SHP77 treated with DMSO at 0.1 percent for 48 hours (cell line): ENCODE measurements around the gene TULP4.

Experiments
- DNase-seq: peaks from one replicate; lab custom pipeline; 2025; lab: John Stamatoyannopoulos, UW

The TULP4 gene

DNA sequence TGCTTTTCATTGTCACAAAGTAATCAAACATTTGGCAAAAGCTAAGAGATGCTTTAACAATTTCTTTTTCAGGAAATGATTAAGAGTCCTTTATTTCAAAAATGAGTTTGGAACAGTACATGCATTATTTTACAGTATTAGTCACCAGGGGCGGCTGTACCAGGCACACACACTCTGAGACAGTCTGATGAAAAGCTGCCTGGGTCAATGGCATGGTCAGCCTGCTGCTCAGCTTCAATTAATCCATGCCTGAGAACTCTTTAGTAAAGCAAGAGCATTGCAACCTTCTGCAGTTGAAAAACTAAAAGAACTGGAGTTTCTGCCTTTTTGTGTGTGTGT lies 105.5 kb downstream of the TULP4 start:
- no peak for DNase-seq

DNA sequence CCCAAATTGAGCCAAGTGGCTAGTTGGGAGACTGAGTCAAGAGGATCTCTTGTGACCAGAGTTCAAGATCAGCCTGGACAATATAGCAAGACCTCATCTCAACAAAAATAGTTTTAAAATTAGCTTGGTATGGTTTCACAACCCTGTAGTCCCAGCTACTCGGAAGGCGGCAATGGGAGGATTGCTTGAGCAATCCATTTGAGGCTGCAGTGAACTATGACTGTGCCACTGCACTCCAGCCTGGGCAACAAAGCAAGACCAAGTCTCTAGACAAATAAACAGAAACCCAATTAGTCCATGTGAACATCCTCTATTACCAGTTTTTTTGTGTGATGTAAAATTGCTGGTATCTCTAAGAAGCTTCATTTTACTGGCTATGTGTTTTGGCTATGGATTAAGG lies 106.2 kb downstream of the TULP4 start:
- no peak for DNase-seq

DNA sequence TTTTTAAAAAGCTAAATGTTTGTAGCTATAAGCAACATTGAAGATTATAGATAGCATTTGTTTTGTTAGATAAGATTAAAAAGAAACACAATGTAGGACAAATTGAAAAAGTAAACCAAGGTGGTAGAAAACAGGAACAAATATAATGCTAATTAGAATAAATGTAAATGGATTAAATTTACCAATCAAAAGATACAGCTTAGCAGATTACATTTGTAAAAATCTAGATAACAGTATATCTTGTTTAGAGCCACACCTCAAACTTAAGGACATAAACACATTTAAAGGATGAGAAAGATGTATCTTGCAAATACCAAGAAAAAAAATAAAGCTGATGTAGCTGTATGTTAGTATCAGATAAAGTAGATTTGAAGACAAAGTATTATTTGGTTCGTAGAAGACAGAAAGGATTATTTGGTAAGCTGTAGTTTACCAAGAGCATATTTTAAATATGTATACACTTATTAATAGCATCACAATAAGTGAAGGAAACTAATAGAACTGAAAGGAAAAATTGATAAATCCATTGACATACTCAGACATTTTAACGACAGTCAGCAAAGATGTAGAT lies 107.2 kb downstream of the TULP4 start:
- no peak for DNase-seq

DNA sequence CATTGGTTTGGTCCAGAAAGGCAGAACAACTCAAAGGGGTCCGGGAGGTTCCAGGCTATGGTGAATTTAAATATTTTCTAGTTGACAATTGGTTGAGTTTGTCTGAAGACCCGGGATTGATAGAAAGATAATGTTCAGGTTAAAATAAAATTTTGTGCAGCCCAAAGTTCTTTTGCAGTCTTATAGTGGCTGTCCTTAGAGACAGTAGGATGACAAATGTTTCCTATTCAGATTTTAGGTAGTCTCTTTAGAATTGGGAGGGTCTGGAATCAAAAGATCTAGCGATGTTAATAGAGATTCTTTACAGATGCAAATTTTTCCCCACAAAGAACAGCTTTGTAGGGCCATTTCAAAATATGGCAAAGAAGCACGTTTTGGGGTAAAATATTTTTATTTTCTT lies 109.1 kb downstream of the TULP4 start:
- DNase-seq: no peak

DNA sequence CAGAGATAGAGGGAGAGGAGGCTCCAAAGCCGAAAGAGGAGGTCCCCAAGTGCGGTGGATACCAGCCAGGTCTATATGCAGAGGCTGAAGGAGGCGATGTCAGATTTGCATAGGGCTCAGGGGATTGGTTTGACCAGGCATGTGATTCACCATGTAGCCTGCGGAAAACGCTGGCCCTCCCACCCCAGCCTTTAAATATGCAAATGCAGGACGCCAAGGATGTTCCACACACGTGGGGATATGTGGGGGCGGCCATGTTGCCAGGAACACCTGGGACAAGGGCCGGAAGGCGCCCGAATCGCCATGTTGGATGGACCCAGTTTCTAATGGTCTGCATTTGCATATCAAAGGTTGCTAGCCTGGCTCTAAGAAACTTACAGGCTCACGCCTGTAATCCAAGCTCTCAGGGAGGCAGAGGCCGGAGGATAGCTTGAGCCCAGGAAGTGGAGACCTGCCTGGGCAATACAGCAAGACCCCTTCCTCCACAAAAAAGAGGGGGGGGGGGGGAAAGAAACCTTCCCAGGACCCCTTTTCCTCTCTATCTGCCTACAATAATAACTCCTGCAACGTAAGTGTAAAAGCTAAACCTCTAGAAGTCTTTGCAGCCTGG lies 110.5 kb downstream of the TULP4 start:
- DNase-seq: no peak

DNA sequence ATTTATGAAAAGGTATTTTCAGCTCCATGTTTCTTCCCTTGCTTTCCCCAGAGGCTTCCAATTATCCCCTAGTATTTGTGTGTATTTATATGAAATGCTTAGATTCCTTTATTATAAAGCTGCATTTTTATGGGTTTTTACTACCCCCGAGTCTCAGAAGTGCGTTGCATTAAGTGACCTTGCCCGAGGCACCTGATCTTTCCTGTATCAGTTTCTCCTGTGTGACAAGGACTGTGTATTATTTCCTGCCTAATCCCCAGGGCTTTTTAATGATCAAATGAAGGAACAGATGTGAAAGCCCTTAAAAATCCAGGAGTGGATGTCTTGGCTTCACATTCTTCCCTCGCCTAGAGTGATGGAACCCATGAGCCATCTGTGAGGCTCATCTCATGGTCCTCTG lies 118.8 kb downstream of the TULP4 start:
- no peak for DNase-seq

DNA sequence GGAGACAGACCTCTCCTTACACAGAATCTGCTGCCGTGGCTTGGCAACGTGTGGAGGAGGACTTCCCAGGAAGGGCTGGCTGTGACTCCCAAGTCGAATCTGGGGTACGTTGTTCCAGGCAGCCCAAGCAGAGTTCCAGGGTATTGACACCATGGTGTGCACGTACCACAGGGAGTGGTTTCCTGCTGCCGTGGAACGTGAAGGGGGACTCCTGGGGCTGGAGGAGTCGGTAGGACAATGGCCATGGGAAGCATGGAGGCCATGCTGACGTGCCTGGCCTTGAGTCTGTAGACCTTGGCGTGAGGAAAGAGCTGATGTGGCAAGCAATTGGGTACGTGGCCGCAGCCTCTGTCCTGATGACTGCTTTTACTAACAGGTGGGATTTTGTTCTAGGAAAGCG lies 119.3 kb downstream of the TULP4 start:
- DNase-seq: no peak

DNA sequence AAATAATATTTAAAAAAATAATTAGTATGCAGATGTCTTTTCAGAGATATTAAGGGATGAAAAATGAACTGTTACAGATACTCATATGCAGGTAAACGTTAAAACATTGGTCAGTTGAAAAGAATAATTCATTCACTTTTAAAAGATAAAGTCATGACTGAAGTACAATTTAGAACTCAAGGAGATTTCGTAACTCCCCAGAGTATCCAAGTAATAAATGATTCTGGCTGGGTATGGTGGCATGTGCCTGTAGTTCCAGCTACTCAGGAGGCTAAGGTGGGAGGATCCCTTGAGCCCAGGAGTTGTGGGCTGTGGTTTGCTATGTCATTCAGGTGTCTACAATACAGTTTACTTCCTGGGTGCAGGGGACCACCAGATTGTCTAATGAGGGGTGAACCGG lies 125.3 kb downstream of the TULP4 start:
- no peak for DNase-seq

DNA sequence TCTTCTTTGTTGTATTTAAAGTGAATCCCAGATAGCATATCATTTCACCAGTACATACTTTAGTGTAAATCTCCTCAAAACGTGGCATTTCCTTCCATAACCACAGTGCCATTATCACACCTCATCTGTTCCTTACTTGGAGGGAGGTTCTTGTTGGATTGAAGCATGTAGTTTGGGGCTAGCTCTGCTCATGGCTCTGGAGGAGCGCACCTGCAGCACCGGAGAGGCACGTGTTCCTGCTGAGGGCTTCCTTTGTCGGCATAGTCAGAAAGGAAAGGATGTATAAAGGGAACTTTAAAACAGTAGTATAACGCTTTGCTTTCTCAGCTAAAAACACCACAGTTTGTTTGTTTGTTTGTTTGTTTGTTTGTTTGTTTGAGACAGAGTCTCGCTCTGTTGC lies 126.0 kb downstream of the TULP4 start:
- DNase-seq: no peak

DNA sequence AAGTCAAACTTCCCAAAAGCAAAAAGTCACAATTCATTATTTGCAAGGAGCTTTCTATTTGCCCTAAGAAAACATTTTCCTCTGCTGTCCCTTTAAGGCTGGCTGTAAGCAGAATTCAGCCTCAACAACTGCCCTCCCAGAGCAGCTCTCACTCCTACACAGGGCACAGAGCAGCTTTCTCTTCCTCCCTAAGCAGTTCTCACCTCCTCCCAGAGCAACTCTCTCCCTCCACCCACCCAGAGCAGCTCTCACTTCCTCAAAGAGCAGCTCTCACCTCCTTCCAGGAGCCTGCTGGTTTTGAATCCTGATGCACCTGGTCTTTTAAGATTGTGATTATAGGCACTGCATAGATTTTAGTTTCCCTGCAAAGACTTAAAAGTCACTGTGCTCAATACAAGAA lies 127.0 kb downstream of the TULP4 start:
- no peak for DNase-seq

DNA sequence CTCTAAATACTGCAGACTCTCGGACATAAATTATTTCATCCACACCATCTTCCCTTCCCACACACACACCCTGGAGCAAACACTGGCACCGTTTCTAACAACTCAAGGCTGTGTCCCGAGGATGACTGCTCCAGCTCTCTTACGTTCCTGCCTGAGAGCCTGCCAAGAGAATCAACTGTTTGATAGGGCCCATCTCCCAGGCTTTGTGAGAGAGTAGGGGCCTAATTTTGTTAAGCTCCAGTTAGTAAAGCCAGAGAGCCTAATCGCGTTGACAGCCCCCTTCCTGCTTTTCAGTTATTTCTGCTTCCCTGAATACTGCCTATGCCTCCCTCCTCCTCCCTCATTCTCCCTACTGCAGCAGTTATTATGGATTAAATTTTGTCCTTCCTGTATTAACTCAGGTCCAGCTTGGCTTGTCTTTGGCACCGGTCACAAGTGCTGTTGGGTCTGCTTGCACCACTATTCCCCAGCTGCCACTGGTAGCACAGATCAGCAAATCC lies 129.5 kb downstream of the TULP4 start:
- no peak for DNase-seq

DNA sequence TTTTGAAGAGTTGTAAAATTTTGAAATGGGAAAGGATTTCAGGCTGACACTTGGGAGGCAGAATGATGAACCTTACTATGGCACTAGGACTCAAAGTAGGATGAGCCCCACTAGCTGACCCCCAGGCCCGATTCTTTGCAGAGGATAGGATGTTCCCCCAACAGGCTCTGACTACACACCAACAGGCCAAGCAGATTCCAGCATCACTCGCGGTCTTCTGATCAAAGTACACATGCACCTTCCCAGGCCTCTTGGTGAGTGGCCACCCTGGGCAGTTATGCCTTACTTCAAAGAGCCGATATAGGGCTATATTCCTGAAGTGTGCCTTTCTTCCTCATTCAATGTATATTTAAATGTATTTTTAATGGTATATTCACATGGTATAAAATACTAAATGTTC lies 130.0 kb downstream of the TULP4 start:
- DNase-seq: no peak

DNA sequence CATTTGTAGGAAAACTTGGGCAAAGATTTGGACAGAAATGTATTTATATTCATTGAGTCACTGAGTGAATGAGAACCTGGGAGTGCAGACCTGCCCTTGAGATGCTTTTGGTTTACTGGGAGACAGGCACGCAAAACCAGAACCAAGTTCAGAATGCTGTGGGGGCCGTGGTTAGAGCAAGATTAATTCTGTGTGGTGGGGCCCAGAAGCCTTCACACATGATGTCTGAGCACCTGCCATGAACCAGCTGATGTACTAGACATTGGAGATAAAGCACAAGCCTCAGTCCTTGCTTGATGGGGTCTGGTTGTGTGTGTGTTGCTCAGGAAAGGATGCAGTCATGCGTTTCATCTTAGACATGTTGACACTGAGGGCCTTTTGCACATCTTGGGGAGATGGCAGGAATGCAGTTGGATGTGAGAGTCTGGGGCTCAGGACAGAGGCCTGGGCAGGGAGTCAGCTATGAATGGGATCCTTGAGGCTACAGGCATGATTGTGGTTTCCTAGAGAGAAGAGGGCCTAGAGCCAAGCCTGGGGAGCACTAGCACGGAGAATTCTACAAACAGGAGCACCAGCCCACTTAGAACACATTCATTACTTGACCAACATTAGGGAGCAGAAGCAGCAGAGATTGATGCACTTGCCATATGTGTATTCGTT lies 133.3 kb downstream of the TULP4 start:
- DNase-seq: no peak

DNA sequence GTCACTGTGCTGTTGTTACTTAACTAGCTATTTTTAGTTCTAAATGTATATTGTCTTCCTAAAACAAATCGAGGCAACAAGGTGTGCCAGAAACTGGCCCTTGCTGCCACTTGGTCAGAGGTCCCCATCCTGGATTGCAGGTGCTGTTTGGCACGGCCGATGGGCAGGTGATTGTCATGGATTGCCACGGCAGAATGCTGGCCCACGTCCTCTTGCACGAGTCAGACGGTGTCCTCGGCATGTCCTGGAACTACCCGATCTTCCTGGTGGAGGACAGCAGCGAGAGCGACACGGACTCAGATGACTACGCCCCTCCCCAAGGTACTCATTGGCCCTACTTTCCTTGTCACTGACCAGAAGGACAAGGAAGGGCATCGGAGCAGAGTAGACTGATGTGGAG lies 136.6 kb downstream of the TULP4 start:
- DNase-seq: no peak

DNA sequence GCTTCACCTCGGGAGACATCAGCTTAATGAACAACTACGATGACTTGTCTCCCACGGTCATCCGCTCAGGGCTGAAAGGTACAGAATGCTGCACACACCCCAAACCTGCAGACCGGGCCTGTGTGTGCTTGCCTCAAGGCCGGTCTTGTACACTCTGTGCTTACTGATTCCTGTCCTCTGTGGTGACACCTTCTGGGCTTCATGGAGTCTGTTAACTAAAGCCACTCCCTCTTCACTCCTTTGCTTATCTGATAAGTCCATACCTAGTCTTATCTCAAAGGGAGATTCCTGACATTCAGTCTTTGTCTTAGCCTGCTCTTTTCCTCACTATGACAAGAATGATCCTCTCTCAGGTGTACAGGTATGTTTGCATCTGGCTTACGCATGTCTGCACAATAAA lies 139.9 kb downstream of the TULP4 start:
- DNase-seq: no peak

DNA sequence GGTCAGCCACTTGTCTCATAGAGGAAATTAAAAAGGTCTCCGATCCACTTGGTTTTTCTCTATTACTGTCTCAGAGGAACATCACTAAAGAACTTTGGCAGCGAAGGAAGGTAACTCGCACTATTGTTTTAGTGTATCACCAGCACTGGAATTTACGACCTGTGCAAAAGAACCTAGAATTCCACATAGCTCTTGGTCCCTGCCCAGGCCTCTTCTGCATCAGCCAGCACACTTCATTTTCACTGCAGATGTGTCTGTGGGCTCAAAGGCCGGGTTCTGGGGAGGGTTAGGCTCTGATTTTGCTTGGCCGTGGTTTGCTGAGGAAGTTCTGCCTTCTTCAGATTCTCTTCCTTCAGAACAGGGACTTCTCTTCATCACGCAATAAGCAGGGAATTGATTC lies 144.9 kb downstream of the TULP4 start:
- DNase-seq: no peak

DNA sequence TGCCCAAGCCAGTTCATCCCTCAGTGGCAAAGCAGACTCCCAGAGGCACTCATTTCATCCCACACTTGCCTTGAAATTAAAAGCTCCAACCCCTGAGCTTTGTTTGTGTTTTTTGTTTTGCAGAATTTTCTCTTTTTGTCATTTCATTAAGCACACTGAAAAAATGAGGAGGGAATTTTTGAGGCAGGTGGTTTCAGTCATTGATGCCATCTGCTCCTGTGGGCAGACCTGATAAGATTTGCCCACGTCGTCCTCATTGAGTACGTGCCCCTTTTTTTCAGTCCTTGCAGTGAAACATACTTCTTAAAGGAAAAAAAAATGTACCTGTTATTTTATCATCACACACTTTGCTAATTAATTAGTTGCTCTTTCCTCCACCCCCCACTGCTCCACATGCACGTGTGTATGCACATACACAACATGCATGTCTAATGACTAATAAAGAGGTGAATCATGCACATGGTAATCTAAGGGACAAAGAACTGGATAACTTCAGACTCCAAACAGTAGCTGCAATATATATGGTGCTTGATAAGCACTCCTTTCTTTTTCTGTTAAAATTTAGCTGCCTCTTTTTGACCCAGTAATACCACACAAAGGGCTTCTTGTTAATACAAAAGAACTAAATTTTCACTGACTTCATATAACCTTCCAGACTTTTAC lies 145.5 kb downstream of the TULP4 start:
- DNase-seq: no peak

DNA sequence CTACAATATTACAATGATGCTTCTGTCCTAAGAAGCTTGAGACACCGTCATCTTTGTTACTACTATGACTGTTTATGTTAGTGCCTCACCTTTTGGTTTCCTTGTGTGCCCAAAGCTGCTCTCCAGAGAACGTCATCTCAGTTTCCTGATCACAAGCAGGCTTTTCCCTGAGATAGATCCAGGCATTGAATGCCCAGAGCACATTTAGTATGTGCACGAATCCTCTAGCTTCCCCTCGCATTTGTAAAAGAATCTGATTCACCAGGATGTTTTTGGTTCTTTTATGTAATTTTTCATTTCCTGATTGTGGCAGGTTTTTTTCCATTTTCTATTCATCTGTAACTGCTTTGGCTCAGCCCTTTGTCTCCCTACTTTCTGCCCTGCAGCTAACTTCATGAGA lies 147.5 kb downstream of the TULP4 start:
- DNase-seq: no peak

DNA sequence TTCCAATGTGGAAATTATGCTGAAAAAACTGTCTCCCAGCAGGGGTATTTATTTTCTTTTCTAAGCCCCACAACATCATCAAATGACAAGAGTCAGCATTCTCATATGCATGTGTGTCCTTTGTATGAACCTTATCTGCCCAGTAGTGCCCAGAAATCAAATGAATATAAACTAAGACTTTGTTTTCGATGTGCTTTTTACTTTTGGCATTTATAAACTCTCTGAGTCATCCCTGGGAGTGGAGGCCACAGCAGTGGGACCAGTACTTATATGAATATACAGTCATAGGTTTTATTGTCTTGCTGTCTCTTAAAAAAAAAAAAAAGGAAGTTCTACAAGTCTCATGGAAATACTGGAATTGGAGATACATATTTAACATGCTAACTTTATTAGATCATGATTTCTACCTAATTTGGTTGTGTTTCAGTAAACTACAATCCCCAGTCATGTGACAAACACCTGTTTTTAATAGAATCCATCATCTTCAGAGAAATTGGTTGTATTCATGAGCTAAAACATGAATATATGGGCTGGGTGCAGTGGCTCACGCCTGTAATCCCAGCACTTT lies 148.4 kb downstream of the TULP4 start:
- DNase-seq: no peak

DNA sequence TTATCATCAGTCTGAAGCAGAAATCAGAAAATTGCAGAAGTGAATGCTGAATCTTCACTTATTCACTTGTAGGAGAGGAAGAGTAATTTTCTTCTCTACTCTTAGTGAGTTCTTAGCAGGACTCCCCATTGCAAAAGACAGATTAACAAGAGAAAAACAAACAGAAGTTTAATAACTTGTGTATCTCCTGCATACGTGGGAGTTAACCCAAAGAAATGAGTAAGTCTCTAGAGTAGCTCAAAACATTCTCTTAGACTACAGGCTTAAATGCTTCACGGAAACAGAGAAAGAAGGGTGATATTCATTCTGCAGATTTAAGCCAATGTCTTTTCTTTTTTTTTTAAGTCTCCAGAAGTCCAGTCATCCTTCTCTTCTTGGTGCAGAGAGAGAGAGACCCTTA lies 149.7 kb downstream of the TULP4 start:
- no peak for DNase-seq

DNA sequence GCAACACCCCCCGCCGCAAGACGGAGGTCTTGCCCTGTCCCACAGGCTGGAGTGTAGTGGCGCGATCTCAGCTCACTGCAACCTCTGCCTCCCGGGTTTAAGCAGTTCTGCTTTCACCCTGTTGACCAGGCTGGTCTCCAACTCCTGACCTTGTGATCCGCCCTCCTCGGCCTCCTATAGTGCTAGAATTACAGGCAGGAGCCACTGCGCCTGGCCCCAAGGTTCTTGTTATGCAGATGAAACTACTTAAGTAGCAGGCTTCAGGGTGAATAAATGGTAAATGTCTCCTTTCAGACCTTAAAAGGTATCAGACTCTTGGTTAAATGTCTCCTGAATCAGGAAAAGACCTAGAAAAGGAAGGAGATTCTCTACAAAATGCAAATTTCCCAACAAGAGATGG lies 152.2 kb downstream of the TULP4 start:
- no peak for DNase-seq

DNA sequence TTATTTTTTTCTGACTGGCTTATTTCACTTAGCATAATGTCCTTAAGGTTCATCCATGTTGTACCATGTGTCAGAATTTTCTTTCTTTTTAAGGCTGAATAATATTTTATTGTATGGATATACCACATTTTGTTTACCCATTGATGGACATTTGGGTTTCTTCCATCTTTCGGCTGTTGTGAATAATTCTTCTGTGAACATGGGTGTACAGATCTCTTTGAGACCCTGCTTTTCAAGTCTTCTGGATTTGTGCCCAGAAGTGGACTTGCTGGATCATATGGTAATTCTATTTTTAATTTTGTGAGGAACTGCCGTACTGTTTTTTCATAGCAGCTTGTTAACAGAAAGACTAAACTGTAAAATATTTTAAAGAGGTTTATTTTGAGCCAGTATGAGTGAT lies 153.0 kb downstream of the TULP4 start:
- no peak for DNase-seq

DNA sequence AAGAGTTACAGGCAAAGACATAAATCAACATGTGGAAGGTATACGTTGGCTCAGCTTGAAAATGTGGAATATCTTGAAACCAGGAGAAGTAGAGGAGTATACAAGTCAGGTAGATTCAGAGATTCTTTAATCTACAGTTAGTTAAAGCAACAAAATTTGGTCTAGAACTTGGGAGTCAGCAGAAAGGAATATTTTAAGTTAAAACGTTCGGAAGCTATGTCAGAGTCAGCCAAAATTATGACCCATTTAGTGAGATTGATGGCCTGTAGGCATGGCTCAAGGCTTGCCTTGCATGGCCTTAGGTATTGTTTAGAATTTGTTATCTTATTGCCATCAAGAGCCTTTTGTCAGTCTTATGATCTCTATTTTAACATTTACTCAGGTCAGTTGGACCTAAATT lies 153.5 kb downstream of the TULP4 start:
- no peak for DNase-seq
